DMS53 (cell line): Measurements from ENCODE around the gene CCDC134.
A peak's percentile ranks its signal among the peaks of the same experiment; 100 is the strongest.
"Not testable (repeated sequence)": the region's sequence is repeated elsewhere in the genome, so short reads cannot be mapped to it uniquely, and the experiment has no call there.

Experiments used
- DNase-seq: peaks from one replicate; lab custom pipeline; 2025; lab: John Stamatoyannopoulos, UW

The CCDC134 gene

GRCh38 chr22:41844513-41844912 lies 44.0 kb downstream of the CCDC134 start:
- peak; percentile 14 for DNase-seq

GRCh38 chr22:41845380-41846267 lies 45.1 kb downstream of the CCDC134 start:
- peak; percentile 9 for DNase-seq

GRCh38 chr22:41846268-41846987 lies 45.9 kb downstream of the CCDC134 start:
- DNase-seq, result no peak

GRCh38 chr22:41847300-41847699 lies 46.8 kb downstream of the CCDC134 start:
- peak; percentile 62 for DNase-seq

- DNase-seq, result no peak
Observed at GRCh38 chr22:41848468-41848867, 48.0 kb downstream of the CCDC134 start.

GRCh38 chr22:41856469-41856868 lies 56.0 kb downstream of the CCDC134 start:
- no peak for DNase-seq

GRCh38 chr22:41857155-41857859 lies 56.8 kb downstream of the CCDC134 start:
- DNase-seq, result peak; percentile 59

- no peak for DNase-seq
Observed at GRCh38 chr22:41857860-41858199, 57.4 kb downstream of the CCDC134 start.

- DNase-seq, result no peak
Observed at GRCh38 chr22:41862160-41862529, 61.7 kb downstream of the CCDC134 start.

- peak; percentile 11 for DNase-seq
Observed at GRCh38 chr22:41862530-41863266, 62.2 kb downstream of the CCDC134 start.

GRCh38 chr22:41863472-41863871 lies 63.0 kb downstream of the CCDC134 start:
- no peak for DNase-seq

- DNase-seq, result no peak
Observed at GRCh38 chr22:41868556-41868955, 68.1 kb downstream of the CCDC134 start.

GRCh38 chr22:41870081-41870480 lies 69.6 kb downstream of the CCDC134 start:
- not testable (repeated sequence) for DNase-seq

GRCh38 chr22:41870786-41871185 lies 70.3 kb downstream of the CCDC134 start:
- DNase-seq, result no peak

GRCh38 chr22:41873391-41873790 lies 72.9 kb downstream of the CCDC134 start:
- no peak for DNase-seq

GRCh38 chr22:41874090-41874489 lies 73.6 kb downstream of the CCDC134 start:
- no peak for DNase-seq

- DNase-seq, result no peak
Observed at GRCh38 chr22:41875531-41876270, 75.2 kb downstream of the CCDC134 start.
